GM12891 (cell line): ENCODE measurements around the gene KBTBD3.
"Not testable (repeated sequence)": the region's sequence is repeated elsewhere in the genome, so short reads cannot be mapped to it uniquely, and the experiment has no call there.

ENCODE experiments used
- DNase-seq: peaks from one replicate; pipeline ENCODE4 v3.0.0; 2011; ENCODE audit warnings: low spot score; ENCODE audit not compliant: insufficient read length
- FAIRE-seq: peaks from 2 replicates; lab custom pipeline; 2011; peaks lifted over from hg19 to GRCh38; lab: Jason Lieb, UNC
- PAX5 ChIP-seq: IDR thresholded peaks from 2 replicates; pipeline ENCODE4 v1.6.1; 2011; ENCODE audit warnings: low read length, moderate library complexity, mild to moderate bottlenecking; ENCODE audit not compliant: insufficient read depth, severe bottlenecking
- POLR2A ChIP-seq: IDR thresholded peaks from 2 replicates; pipeline ENCODE4 v1.6.1; 2011; ENCODE audit warnings: low read depth, low read length, control low read depth
- POLR2AphosphoS5 ChIP-seq: IDR thresholded peaks from 2 replicates; pipeline ENCODE4 v1.6.1; 2011; ENCODE audit warnings: low read depth, low read length, control low read depth
- POU2F2 ChIP-seq: IDR thresholded peaks from 2 replicates; pipeline ENCODE4 v1.6.1; 2011; ENCODE audit warnings: low read depth, mild to moderate bottlenecking, control low read depth, low read length, moderate library complexity
- SPI1 ChIP-seq: IDR thresholded peaks from 2 replicates; pipeline ENCODE4 v1.6.1; 2011; ENCODE audit warnings: low read depth, low read length, control low read depth
- TAF1 ChIP-seq: IDR thresholded peaks from 2 replicates; pipeline ENCODE4 v1.6.1; 2011; ENCODE audit warnings: low read depth, low read length, control low read depth

KBTBD3 gene

GRCh38 chr11:106063009-106063408 lies 14.1 kb downstream of the KBTBD3 start:
- TF ChIP-seq POU2F2 (no peak), TAF1 (no peak), PAX5 (no peak), POLR2A (no peak), POLR2AphosphoS5 (no peak), SPI1 (no peak)
- no peak for DNase-seq
- FAIRE-seq: no peak

GRCh38 chr11:106061954-106062949 lies 14.9 kb downstream of the KBTBD3 start:
- no peak for FAIRE-seq
- no peak for DNase-seq
- TF ChIP-seq POLR2A (no peak), POU2F2 (no peak), PAX5 (no peak), POLR2AphosphoS5 (no peak)

- no peak for FAIRE-seq
- no peak for TF ChIP-seq PAX5
- TF ChIP-seq POU2F2: no peak
- no peak for TF ChIP-seq TAF1
- TF ChIP-seq POLR2A: no peak
- TF ChIP-seq SPI1: no peak
- no peak for TF ChIP-seq POLR2AphosphoS5
- DNase-seq: no peak
These were observed 15.8 kb downstream of the KBTBD3 start for GRCh38 chr11:106061249-106061784.

DNA sequence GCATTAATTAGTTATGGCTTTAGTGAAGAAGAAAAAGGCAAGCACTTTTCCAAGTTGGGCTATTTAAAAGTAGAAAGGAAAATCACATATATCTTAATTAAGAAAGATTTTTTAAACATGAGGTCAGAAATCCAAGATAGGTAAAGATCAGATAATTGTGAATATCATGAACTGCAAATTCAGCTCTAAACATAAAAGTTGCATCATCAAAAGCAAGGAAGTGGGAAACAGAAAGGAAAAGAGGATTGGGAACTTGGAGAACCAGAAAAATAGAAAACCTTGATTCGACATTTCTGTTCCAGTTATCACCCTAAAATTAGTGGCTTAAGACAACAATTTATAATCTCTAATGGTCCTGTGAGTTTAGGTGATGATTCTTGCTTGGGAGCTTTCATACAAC lies 17.5 kb downstream of the KBTBD3 start:
- DNase-seq: no peak
- FAIRE-seq: no peak
- no peak for TF ChIP-seq POLR2A
- TF ChIP-seq POLR2AphosphoS5: no peak
- TF ChIP-seq PAX5: no peak
- TF ChIP-seq TAF1: no peak
- no peak for TF ChIP-seq POU2F2
- no peak for TF ChIP-seq SPI1

GRCh38 chr11:106058377-106058776 lies 18.8 kb downstream of the KBTBD3 start:
- FAIRE-seq, DNase-seq: not testable (repeated sequence)

GRCh38 chr11:106051103-106051502 lies 26.0 kb downstream of the KBTBD3 start:
- TF ChIP-seq POLR2AphosphoS5 (no peak), POU2F2 (no peak), POLR2A (no peak), PAX5 (no peak), SPI1 (no peak), TAF1 (no peak)
- no peak for FAIRE-seq

GRCh38 chr11:106049727-106050476 lies 27.2 kb downstream of the KBTBD3 start:
- TF ChIP-seq POLR2A (no peak), POU2F2 (no peak), SPI1 (no peak)
- FAIRE-seq: no peak
- DNase-seq: no peak

More at GRCh38 chr11:106051103-106051502, 26.0 kb downstream of the KBTBD3 start:
- no peak for DNase-seq

DNA sequence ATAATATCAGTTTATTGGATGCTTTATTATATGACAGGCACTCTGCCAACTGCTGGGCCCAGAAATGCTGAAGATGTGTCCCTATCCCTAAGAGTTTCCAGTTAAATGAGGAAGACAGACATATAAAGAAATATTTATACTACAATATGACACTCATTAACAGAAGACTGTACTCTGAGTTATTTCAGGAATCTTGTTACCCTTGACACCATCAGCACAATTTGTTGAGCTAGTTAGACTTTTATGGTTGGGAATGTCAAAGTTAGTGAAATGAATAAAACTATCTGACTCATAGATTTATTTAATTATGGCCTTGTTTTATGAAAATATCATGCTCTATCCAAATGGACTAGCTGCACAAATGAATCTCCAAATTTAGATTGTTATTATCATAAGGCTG lies 29.5 kb downstream of the KBTBD3 start:
- FAIRE-seq (no peak), DNase-seq (no peak)
- TF ChIP-seq PAX5 (no peak), SPI1 (no peak), POLR2AphosphoS5 (no peak), POLR2A (no peak), TAF1 (no peak), POU2F2 (no peak)

- DNase-seq (no peak), FAIRE-seq (no peak)
- TF ChIP-seq SPI1: no peak
These were observed 33.6 kb downstream of the KBTBD3 start for GRCh38 chr11:106043540-106043939.

GRCh38 chr11:106032861-106033260 lies 44.3 kb downstream of the KBTBD3 start:
- FAIRE-seq: no peak
- no peak for DNase-seq

More at GRCh38 chr11:106032861-106033260, 44.3 kb downstream of the KBTBD3 start:
- no peak for TF ChIP-seq PAX5
- no peak for TF ChIP-seq POU2F2
- TF ChIP-seq POLR2AphosphoS5: no peak
- TF ChIP-seq SPI1: no peak
- TF ChIP-seq TAF1: no peak
- TF ChIP-seq POLR2A: no peak
